ENCODE measurements around the gene SPEF1.

Gene SPEF1

GRCh38 chr20:3744806-3745685 is 36.2 kb downstream of the SPEF1 start:
- DNase-seq, result peak; percentile 41

GRCh38 chr20:3744037-3744436 is 37.2 kb downstream of the SPEF1 start:
- no peak for DNase-seq

GRCh38 chr20:3743251-3743650 is 38.0 kb downstream of the SPEF1 start:
- no peak for DNase-seq

- DNase-seq, result no peak
These were observed 39.3 kb downstream of the SPEF1 start for GRCh38 chr20:3741836-3742458.

- no peak for DNase-seq
These were observed 40.5 kb downstream of the SPEF1 start for GRCh38 chr20:3740615-3741301.

- no peak for DNase-seq
These were observed 41.3 kb downstream of the SPEF1 start for GRCh38 chr20:3739926-3740451.

- no peak for DNase-seq
These were observed 42.0 kb downstream of the SPEF1 start for GRCh38 chr20:3739054-3739925.

GRCh38 chr20:3738111-3739053 is 42.9 kb downstream of the SPEF1 start:
- no peak for DNase-seq

- DNase-seq, result no peak
These were observed 45.5 kb downstream of the SPEF1 start for GRCh38 chr20:3735768-3736167.

GRCh38 chr20:3734111-3734843 is 47.0 kb downstream of the SPEF1 start:
- no peak for DNase-seq

GRCh38 chr20:3733119-3733995 is 47.9 kb downstream of the SPEF1 start:
- DNase-seq, result no peak

- DNase-seq, result no peak
These were observed 48.7 kb downstream of the SPEF1 start, which contains the start of gene HSPA12B for GRCh38 chr20:3732327-3733118. TSS of gene HSPA12B (plus strand) at chr20:3732685. CDS start at chr20:3738675, 5,990 bp downstream.

GRCh38 chr20:3731944-3732326 is 49.3 kb downstream of the SPEF1 start:
- no peak for DNase-seq

- DNase-seq, result no peak
These were observed 50.2 kb downstream of the SPEF1 start for GRCh38 chr20:3730803-3731672.

- DNase-seq, result no peak
These were observed 51.3 kb downstream of the SPEF1 start for GRCh38 chr20:3729811-3730540.

- no peak for DNase-seq
These were observed 51.9 kb downstream of the SPEF1 start for GRCh38 chr20:3729378-3729777.

- DNase-seq, result no peak
These were observed 52.4 kb downstream of the SPEF1 start for GRCh38 chr20:3728876-3729275.

Data from NCI-H2171 treated with DMSO at 0.1 percent for 48 hours (cell line).